Liver (tissue), 9 donors: ENCODE data around the gene ZBTB18. TPM values are rescaled to one million over a fixed set of nuclear protein-coding genes. Genes with fewer than 3 reads are reported as not detected.

Source experiments
- DNase-seq: peaks from one replicate; pipeline ENCODE4 v3.0.0-alpha.2; 2017; ENCODE audit warnings: low spot score
- H3K27ac ChIP-seq, 2 donors: one replicate each; pipeline ENCODE4 v1.7.0; 2013; ENCODE audit warnings: inconsistent platforms in 2 of 2, low read length in 2 of 2, control low read depth in 1 of 2, low read depth in 1 of 2, mild to moderate bottlenecking in 1 of 2
- H3K27me3 ChIP-seq, 4 donors: one replicate each; pipeline versions ENCODE4 v1.6.1 to v1.7.0; 2013; ENCODE audit warnings: low read length in 3 of 4, inconsistent platforms in 1 of 4, mild to moderate bottlenecking in 1 of 4, moderate library complexity in 1 of 4; ENCODE audit not compliant: control insufficient read depth in 4 of 4, insufficient read depth in 4 of 4
- H3K36me3 ChIP-seq, 4 donors: one replicate each; pipeline versions ENCODE4 v1.6.1 to v1.7.0; 2013; ENCODE audit warnings: low read length in 3 of 4, mild to moderate bottlenecking in 3 of 4, low read depth in 1 of 4, moderate library complexity in 1 of 4; ENCODE audit not compliant: control insufficient read depth in 4 of 4, insufficient read depth in 3 of 4
- H3K4me1 ChIP-seq, 4 donors: one replicate each; pipeline versions ENCODE4 v1.6.1 to v1.7.0; 2013; ENCODE audit warnings: low read length in 3 of 4, mild to moderate bottlenecking in 3 of 4, moderate library complexity in 1 of 4; ENCODE audit not compliant: control insufficient read depth in 4 of 4, insufficient read depth in 4 of 4
- H3K4me3 ChIP-seq, 3 donors: one replicate each; pipeline versions ENCODE4 v1.6.1 to v1.7.0; 2013; ENCODE audit warnings: low read length in 3 of 3, control low read depth in 1 of 3, low read depth in 1 of 3, mild to moderate bottlenecking in 1 of 3
- H3K9ac ChIP-seq, 2 donors: one replicate each; pipeline ENCODE4 v1.7.0; 2013; ENCODE audit warnings: low read length in 2 of 2, mild to moderate bottlenecking in 2 of 2, moderate library complexity in 2 of 2, control low read depth in 1 of 2, low read depth in 1 of 2
- H3K9me3 ChIP-seq, 4 donors: one replicate each; pipeline versions ENCODE4 v1.6.1 to v1.7.0; 2013; ENCODE audit warnings: low read length in 3 of 4; ENCODE audit not compliant: control insufficient read depth in 4 of 4
- ATF3 ChIP-seq: IDR thresholded peaks from 2 replicates; pipeline ENCODE4 v1.6.1; 2016; ENCODE audit warnings: antibody characterized with exemption
- CTCF ChIP-seq: fragments of 150-350 bp; IDR thresholded peaks from 2 replicates; pipeline ENCODE4 v1.5.1; 2017; ENCODE audit warnings: improper control_type of control experiment, low read depth, low read length; ENCODE audit not compliant: missing input control
- EGR1 ChIP-seq, 2 donors: IDR thresholded peaks; 2 replicates each; pipeline ENCODE4 v1.6.1; 2016 to 2018; ENCODE audit warnings: antibody characterized with exemption in 2 of 2, low read depth in 2 of 2
- FOXA2 ChIP-seq: IDR thresholded peaks from 2 replicates; pipeline ENCODE4 v1.6.1; 2016; ENCODE audit warnings: antibody characterized with exemption
- GABPA ChIP-seq, 2 donors: IDR thresholded peaks in 1 of 2; conservative IDR thresholded peaks in 1 of 2; 2 replicates each; pipeline ENCODE4 v1.6.1; 2016; ENCODE audit warnings: antibody characterized with exemption in 2 of 2, mild to moderate bottlenecking in 1 of 2, moderate library complexity in 1 of 2
- HNF4A ChIP-seq, 2 donors: conservative IDR thresholded peaks; 2 replicates each; pipeline ENCODE4 v1.6.1; 2016; ENCODE audit warnings: antibody characterized with exemption in 2 of 2, mild to moderate bottlenecking in 2 of 2
- HNF4G ChIP-seq: IDR thresholded peaks from 2 replicates; pipeline ENCODE4 v1.6.1; 2016; ENCODE audit warnings: antibody characterized with exemption
- JUND ChIP-seq, 2 donors: IDR thresholded peaks; 2 replicates each; pipeline ENCODE4 v1.6.1; 2016; ENCODE audit warnings: antibody characterized with exemption in 2 of 2
- MAX ChIP-seq: IDR thresholded peaks from 2 replicates; pipeline ENCODE4 v1.6.1; 2016; ENCODE audit warnings: antibody characterized with exemption
- NR2F2 ChIP-seq: IDR thresholded peaks from 2 replicates; pipeline ENCODE4 v1.6.1; 2016; ENCODE audit warnings: antibody characterized with exemption
- RAD21 ChIP-seq, 2 donors: IDR thresholded peaks; 2 replicates each; pipeline ENCODE4 v1.6.1; 2016; ENCODE audit warnings: antibody characterized with exemption in 2 of 2, mild to moderate bottlenecking in 2 of 2
- REST ChIP-seq: IDR thresholded peaks from 2 replicates; pipeline ENCODE4 v1.6.1; 2016; ENCODE audit warnings: antibody characterized with exemption, mild to moderate bottlenecking
- RXRA ChIP-seq, 2 donors: IDR thresholded peaks; 2 replicates each; pipeline ENCODE4 v1.6.1; 2017 to 2018; ENCODE audit warnings: antibody characterized with exemption in 2 of 2, mild to moderate bottlenecking in 1 of 2
- SP1 ChIP-seq: IDR thresholded peaks from 2 replicates; pipeline ENCODE4 v1.6.1; 2018; ENCODE audit warnings: antibody characterized with exemption, mild to moderate bottlenecking
- TAF1 ChIP-seq: conservative IDR thresholded peaks from 2 replicates; pipeline ENCODE4 v1.6.1; 2016; ENCODE audit warnings: antibody characterized with exemption, mild to moderate bottlenecking
- YY1 ChIP-seq: IDR thresholded peaks from 2 replicates; pipeline ENCODE4 v1.6.1; 2016; ENCODE audit warnings: antibody characterized with exemption, mild to moderate bottlenecking
- ZBTB33 ChIP-seq: IDR thresholded peaks from 2 replicates; pipeline ENCODE4 v1.6.1; 2016; ENCODE audit warnings: antibody characterized with exemption
- WGBS: extraction: QIAGEN DNeasy Blood & Tissue Kit; methylation state at CpG from one replicate; pipeline ENCODE4 v1.1.7; 2013; 5-methylcytosine and 5-hydroxymethylcytosine counted together
- polyA plus RNA-seq, 2 donors: library from polyadenylated mRNA; stranded (reverse) in 1 of 2; unstranded in 1 of 2; fragments of 200-250 nt in 1 of 2; fragments of >200 nt in 1 of 2; fragmentation: Nextera tagmentation in 1 of 2; extraction: Ambion mirVana in 1 of 2; gene quantifications; one replicate each; pipeline versions ENCODE4 v1.2.1 to v1.2.3, GENCODE V29; 2013 to 2015
- total RNA-seq, 2 donors: library from RNA; depleted of rRNA; stranded (reverse); fragments of >200 nt; gene quantifications; one replicate each; pipeline ENCODE4 v1.2.3, GENCODE V29; 2014
- donor health status: healthy.
- donor health status: healthy.
- donor health status: healthy.
- donor health status: healthy.
- donor health status: healthy.

The ZBTB18 gene
- total and polyA plus RNA-seq, 4 donors, result 1.2 to 18.3 (median 5.7) TPM

GRCh38 chr1:244067893-244068292 is 16.8 kb downstream of the ZBTB18 start:
- 27% methylated on average over 4 of the region's 4 CpGs for WGBS
- no peaks in the 10 kb centered on the region for H3K9me3 ChIP-seq
- H3K4me3 ChIP-seq, result no peak overlapping the region
- no peaks in the 10 kb centered on the region for H3K36me3 ChIP-seq
- no peak for DNase-seq
- H3K27ac ChIP-seq, result peak overlapping the region; percentile 19 to 27
- peak; percentile 92 for TF ChIP-seq MAX
- TF ChIP-seq REST, result peak; percentile 36
- TF ChIP-seq TAF1, result no peak
- TF ChIP-seq RXRA (IDR thresholded peaks at IDR 0.05), result peak; percentile 84 to 94
- TF ChIP-seq ATF3, result no peak
- TF ChIP-seq ZBTB33, result no peak
- peak; percentile 29 for TF ChIP-seq YY1
- TF ChIP-seq HNF4A (conservative IDR thresholded peaks at IDR 0.05), result peak; percentile 47 to 72
- TF ChIP-seq NR2F2, result no peak
- TF ChIP-seq RAD21 (IDR thresholded peaks at IDR 0.05), result peak; percentile 36 to 51
- TF ChIP-seq HNF4G, result no peak
- TF ChIP-seq GABPA (IDR thresholded peaks at IDR 0.05 in 1 of 2, conservative IDR thresholded peaks at IDR 0.05 in 1 of 2), result no peak
- TF ChIP-seq JUND (IDR thresholded peaks at IDR 0.05), result peak; percentile 67 to 87
- TF ChIP-seq SP1, result peak; percentile 64
- H3K27me3 ChIP-seq, result no peaks in the 10 kb centered on the region
- peaks cover 4 to 42% (median 22%) of the 10 kb centered on the region in 4 donors for H3K4me1 ChIP-seq
- no peak overlapping the region for H3K9ac ChIP-seq

- 97% methylated on average over 6 of the region's 6 CpGs for WGBS
- Histone ChIP-seq H3K36me3 (no peaks in the 10 kb centered on the region), H3K9me3 (no peaks in the 10 kb centered on the region), H3K4me1 (peaks cover 4 to 40% (median 22%) of the 10 kb centered on the region in 4 donors), H3K27ac (no peak overlapping the region), H3K9ac (no peak overlapping the region), H3K4me3 (no peak overlapping the region), H3K27me3 (no peaks in the 10 kb centered on the region)
- TF ChIP-seq YY1, result no peak
- TF ChIP-seq CTCF, result no peak
- no peak for TF ChIP-seq ATF3
- TF ChIP-seq RAD21 (IDR thresholded peaks at IDR 0.05), result no peak
- TF ChIP-seq RXRA (IDR thresholded peaks at IDR 0.05), result no peak
- no peak for TF ChIP-seq FOXA2
- TF ChIP-seq NR2F2, result no peak
- TF ChIP-seq EGR1 (IDR thresholded peaks at IDR 0.05; ENCODE audit: low read depth in 2 of 2), result no peak
- TF ChIP-seq GABPA (IDR thresholded peaks at IDR 0.05 in 1 of 2, conservative IDR thresholded peaks at IDR 0.05 in 1 of 2), result no peak
- TF ChIP-seq MAX, result no peak
- TF ChIP-seq ZBTB33, result no peak
- TF ChIP-seq JUND (IDR thresholded peaks at IDR 0.05), result no peak
- no peak for DNase-seq
Measured at GRCh38 chr1:244068567-244068966, 17.5 kb downstream of the ZBTB18 start.
